ENCODE data around the gene RTN4.
A peak's percentile ranks its signal among the peaks of the same experiment; 100 is the strongest.

The RTN4 gene

GRCh38 chr2:54958717-54959371, 91.4 kb downstream of the RTN4 start:
- Mint-ChIP-seq H3K27ac (no peak overlapping the region), H3K4me1 (ENCODE audit: low read depth) (peaks cover 15% of the 10 kb centered on the region), H3K27me3 (ENCODE audit: low read depth) (no peaks in the 10 kb centered on the region), H3K4me3 (no peak overlapping the region), H3K9me3 (no peaks in the 10 kb centered on the region), H3K36me3 (ENCODE audit: low read depth) (peaks cover 4% of the 10 kb centered on the region)
- no peak for DNase-seq (ENCODE audit: low spot score)

GRCh38 chr2:54957321-54957999, 92.8 kb downstream of the RTN4 start:
- Mint-ChIP-seq H3K27me3 (ENCODE audit: low read depth) (no peaks in the 10 kb centered on the region), H3K36me3 (ENCODE audit: low read depth) (peaks cover 3% of the 10 kb centered on the region), H3K4me1 (ENCODE audit: low read depth) (peaks cover 16% of the 10 kb centered on the region), H3K4me3 (no peak overlapping the region), H3K9me3 (no peaks in the 10 kb centered on the region), H3K27ac (no peak overlapping the region)
- no peak for DNase-seq (ENCODE audit: low spot score)

GRCh38 chr2:54956111-54956627, 94.1 kb downstream of the RTN4 start:
- no peak overlapping the region for H3K4me3 Mint-ChIP-seq
- no peak for DNase-seq (ENCODE audit: low spot score)
- H3K36me3 Mint-ChIP-seq (ENCODE audit: low read depth) = peaks cover 2% of the 10 kb centered on the region

GRCh38 chr2:54955358-54956110, 94.7 kb downstream of the RTN4 start:
- Mint-ChIP-seq H3K4me1 (ENCODE audit: low read depth) (peaks cover 19% of the 10 kb centered on the region), H3K36me3 (ENCODE audit: low read depth) (no peaks in the 10 kb centered on the region), H3K9me3 (no peaks in the 10 kb centered on the region), H3K27me3 (ENCODE audit: low read depth) (no peaks in the 10 kb centered on the region), H3K27ac (peak overlapping the region; percentile 52), H3K4me3 (no peak overlapping the region)
- DNase-seq (ENCODE audit: low spot score) = no peak

More at GRCh38 chr2:54956111-54956627, 94.1 kb downstream of the RTN4 start:
- peaks cover 19% of the 10 kb centered on the region for H3K4me1 Mint-ChIP-seq (ENCODE audit: low read depth)
- peak overlapping the region; percentile 13 for H3K27ac Mint-ChIP-seq
- no peaks in the 10 kb centered on the region for H3K9me3 Mint-ChIP-seq
- no peaks in the 10 kb centered on the region for H3K27me3 Mint-ChIP-seq (ENCODE audit: low read depth)

GRCh38 chr2:54954705-54955357, 95.4 kb downstream of the RTN4 start:
- no peak overlapping the region for H3K4me3 Mint-ChIP-seq
- no peak for DNase-seq (ENCODE audit: low spot score)
- H3K4me1 Mint-ChIP-seq (ENCODE audit: low read depth) = peaks cover 19% of the 10 kb centered on the region
- no peaks in the 10 kb centered on the region for H3K27me3 Mint-ChIP-seq (ENCODE audit: low read depth)
- H3K36me3 Mint-ChIP-seq (ENCODE audit: low read depth) = no peaks in the 10 kb centered on the region
- H3K9me3 Mint-ChIP-seq = no peaks in the 10 kb centered on the region
- H3K27ac Mint-ChIP-seq = no peak overlapping the region

- Mint-ChIP-seq H3K4me1 (ENCODE audit: low read depth) (peaks cover 19% of the 10 kb centered on the region), H3K4me3 (no peak overlapping the region), H3K9me3 (no peaks in the 10 kb centered on the region), H3K36me3 (ENCODE audit: low read depth) (no peaks in the 10 kb centered on the region), H3K27me3 (ENCODE audit: low read depth) (no peaks in the 10 kb centered on the region), H3K27ac (no peak overlapping the region)
- no peak for DNase-seq (ENCODE audit: low spot score)
Observed at GRCh38 chr2:54954158-54954557, 96.1 kb downstream of the RTN4 start.

- Mint-ChIP-seq H3K9me3 (no peaks in the 10 kb centered on the region), H3K4me1 (ENCODE audit: low read depth) (peaks cover 19% of the 10 kb centered on the region), H3K36me3 (ENCODE audit: low read depth) (no peaks in the 10 kb centered on the region), H3K27ac (peak overlapping the region; percentile 13), H3K27me3 (ENCODE audit: low read depth) (no peaks in the 10 kb centered on the region), H3K4me3 (no peak overlapping the region)
- DNase-seq (ENCODE audit: low spot score) = no peak
Observed at GRCh38 chr2:54952978-54953456, 97.2 kb downstream of the RTN4 start.

- Mint-ChIP-seq H3K27me3 (ENCODE audit: low read depth) (no peaks in the 10 kb centered on the region), H3K27ac (no peak overlapping the region), H3K36me3 (ENCODE audit: low read depth) (no peaks in the 10 kb centered on the region), H3K4me3 (no peak overlapping the region), H3K4me1 (ENCODE audit: low read depth) (peaks cover 19% of the 10 kb centered on the region), H3K9me3 (no peaks in the 10 kb centered on the region)
- DNase-seq (ENCODE audit: low spot score) = no peak
Observed at GRCh38 chr2:54952425-54952824, 97.8 kb downstream of the RTN4 start.

- H3K27ac Mint-ChIP-seq = no peak overlapping the region
Observed at GRCh38 chr2:54950811-54951210, 99.4 kb downstream of the RTN4 start.

GRCh38 chr2:54949431-54949830, 100.8 kb downstream of the RTN4 start:
- no peaks in the 10 kb centered on the region for H3K27me3 Mint-ChIP-seq (ENCODE audit: low read depth)
- H3K9me3 Mint-ChIP-seq = no peaks in the 10 kb centered on the region
- no peak overlapping the region for H3K4me3 Mint-ChIP-seq
- H3K27ac Mint-ChIP-seq = no peak overlapping the region
- peaks cover 22% of the 10 kb centered on the region for H3K4me1 Mint-ChIP-seq (ENCODE audit: low read depth)
- peaks cover 2% of the 10 kb centered on the region for H3K36me3 Mint-ChIP-seq (ENCODE audit: low read depth)
- DNase-seq (ENCODE audit: low spot score) = no peak

More at GRCh38 chr2:54950811-54951210, 99.4 kb downstream of the RTN4 start:
- no peak overlapping the region for H3K4me3 Mint-ChIP-seq
- no peaks in the 10 kb centered on the region for H3K9me3 Mint-ChIP-seq
- H3K4me1 Mint-ChIP-seq (ENCODE audit: low read depth) = peaks cover 21% of the 10 kb centered on the region
- no peak for DNase-seq (ENCODE audit: low spot score)
- no peaks in the 10 kb centered on the region for H3K27me3 Mint-ChIP-seq (ENCODE audit: low read depth)
- H3K36me3 Mint-ChIP-seq (ENCODE audit: low read depth) = no peaks in the 10 kb centered on the region

- Mint-ChIP-seq H3K27ac (no peak overlapping the region), H3K27me3 (ENCODE audit: low read depth) (no peaks in the 10 kb centered on the region), H3K4me1 (ENCODE audit: low read depth) (peaks cover 19% of the 10 kb centered on the region), H3K36me3 (ENCODE audit: low read depth) (peaks cover 2% of the 10 kb centered on the region), H3K9me3 (no peaks in the 10 kb centered on the region), H3K4me3 (no peak overlapping the region)
- no peak for DNase-seq (ENCODE audit: low spot score)
Observed at GRCh38 chr2:54948120-54948519, 102.1 kb downstream of the RTN4 start.

- Mint-ChIP-seq H3K4me1 (ENCODE audit: low read depth) (peaks cover 14% of the 10 kb centered on the region), H3K27me3 (ENCODE audit: low read depth) (no peaks in the 10 kb centered on the region), H3K4me3 (no peak overlapping the region), H3K9me3 (no peaks in the 10 kb centered on the region), H3K36me3 (ENCODE audit: low read depth) (peaks cover 2% of the 10 kb centered on the region), H3K27ac (no peak overlapping the region)
- no peak for DNase-seq (ENCODE audit: low spot score)
Observed at GRCh38 chr2:54947646-54948045, 102.6 kb downstream of the RTN4 start.

- no peaks in the 10 kb centered on the region for H3K9me3 Mint-ChIP-seq
- H3K27ac Mint-ChIP-seq = no peak overlapping the region
- no peak for DNase-seq (ENCODE audit: low spot score)
- H3K27me3 Mint-ChIP-seq (ENCODE audit: low read depth) = no peaks in the 10 kb centered on the region
- H3K4me3 Mint-ChIP-seq = no peak overlapping the region
- H3K4me1 Mint-ChIP-seq (ENCODE audit: low read depth) = peaks cover 12% of the 10 kb centered on the region
- H3K36me3 Mint-ChIP-seq (ENCODE audit: low read depth) = peaks cover 2% of the 10 kb centered on the region
Observed at GRCh38 chr2:54947136-54947535, 103.1 kb downstream of the RTN4 start.

All from T-helper 2 cell treated with Interferon-gamma antibody and Interleukin-4, amounts not matched to agents 5 μg/mL and 100 μg/mL, for 36 hours (primary cell).